SK-N-SH (cell line): ENCODE results near the gene IGLON5. TPM values are rescaled to one million over a fixed set of nuclear protein-coding genes. Genes with fewer than 3 reads are reported as not detected.

Experiments
- CTCF ChIA-PET: fragments of 300-600, 350-600 bp; formaldehyde crosslinking; extraction: SDS; loops from one replicate; lab custom pipeline; 2021; lab: Yijun Ruan, JAX
- POLR2A ChIA-PET: fragments of 350-600 bp; sonication (Branson Sonifier 250); formaldehyde crosslinking; extraction: SDS; loops from one replicate; lab custom pipeline; 2020; ENCODE audit warnings: antibody characterized with exemption, inconsistent platforms; lab: Yijun Ruan, JAX
- DNase-seq: peaks from one replicate; pipeline ENCODE4 v3.0.0; 2012
- H2AFZ ChIP-seq: fragments of 200-600 bp; sonication (generic); 2 replicates; pipeline ENCODE4 v1.8.1; 2016; ENCODE audit warnings: antibody characterized with exemption, mild to moderate bottlenecking, low read depth
- H3F3A ChIP-seq: fragments of 200-600 bp; sonication (generic); replicated peaks from 2 replicates; pipeline ENCODE3; 2016; ENCODE audit warnings: antibody characterized with exemption, mild to moderate bottlenecking; ENCODE audit not compliant: insufficient read depth
- H3K27ac ChIP-seq, 2 experiments: fragments of 200-500 bp in 1 of 2; fragments of 200-600 bp in 1 of 2; sonication (Bioruptor generic) in 1 of 2; sonication (generic), shearing (Covaris generic) in 1 of 2; 2 replicates each; pipeline versions ENCODE4 v1.5.1 to v1.6.1; 2014 to 2016; ENCODE audit warnings: low read depth in 2 of 2, inconsistent platforms in 1 of 2, low read length in 1 of 2, mild to moderate bottlenecking in 1 of 2, mixed read lengths in 1 of 2
- H3K27me3 ChIP-seq: fragments of 200-600 bp; sonication (generic), shearing (Covaris generic); 2 replicates; pipeline ENCODE4 v1.6.1; 2016; ENCODE audit warnings: mixed run types; ENCODE audit not compliant: insufficient read depth
- H3K36me3 ChIP-seq, 2 experiments: fragments of 200-500 bp in 1 of 2; fragments of 200-600 bp in 1 of 2; sonication (Bioruptor generic) in 1 of 2; sonication (generic) in 1 of 2; replicated peaks in 1 of 2; 2 replicates each; pipeline versions ENCODE3 to v1.5.1; 2014 to 2016; ENCODE audit warnings: low read length in 1 of 2, mild to moderate bottlenecking in 1 of 2; ENCODE audit not compliant: insufficient read depth in 2 of 2, control insufficient read depth in 1 of 2
- H3K4me1 ChIP-seq, 2 experiments: fragments of 200-500 bp in 1 of 2; fragments of 200-600 bp in 1 of 2; sonication (Bioruptor generic) in 1 of 2; sonication (generic), shearing (Covaris generic) in 1 of 2; 2 replicates each; pipeline versions ENCODE4 v1.5.1 to v1.6.1; 2014 to 2016; ENCODE audit warnings: low read depth in 1 of 2, low read length in 1 of 2, mixed run types in 1 of 2; ENCODE audit not compliant: insufficient read depth in 2 of 2, control insufficient read depth in 1 of 2
- H3K4me2 ChIP-seq: fragments of 200-600 bp; sonication (generic), shearing (Covaris generic); 2 replicates; pipeline ENCODE4 v1.6.1; 2017; ENCODE audit warnings: mixed run types
- H3K4me3 ChIP-seq, 2 experiments: fragments of 200-500 bp in 1 of 2; fragments of 200-600 bp in 1 of 2; sonication (Bioruptor generic) in 1 of 2; sonication (generic), shearing (Covaris generic) in 1 of 2; 2 replicates each; pipeline versions ENCODE4 v1.5.1 to v1.8.1; 2014 to 2016; ENCODE audit warnings: low read depth in 2 of 2, inconsistent platforms in 1 of 2, low read length in 1 of 2, mild to moderate bottlenecking in 1 of 2, mixed read lengths in 1 of 2, moderate library complexity in 1 of 2
- H3K79me2 ChIP-seq: fragments of 200-600 bp; sonication (generic); 2 replicates; pipeline ENCODE4 v1.8.1; 2017; ENCODE audit warnings: mild to moderate bottlenecking; ENCODE audit not compliant: insufficient read depth
- H3K9ac ChIP-seq: fragments of 200-600 bp; sonication (generic); 2 replicates; pipeline ENCODE4 v1.6.1; 2017; ENCODE audit warnings: mixed run types
- H3K9me2 ChIP-seq: fragments of 200-600 bp; sonication (generic); 2 replicates; pipeline ENCODE4 v1.6.1; 2017; ENCODE audit warnings: mixed run types
- H3K9me3 ChIP-seq: fragments of 200-600 bp; sonication (generic); 2 replicates; pipeline ENCODE4 v1.6.1; 2017; ENCODE audit warnings: mixed run types, mild to moderate bottlenecking, moderate library complexity
- H4K20me1 ChIP-seq: fragments of 200-600 bp; sonication (generic); 2 replicates; pipeline ENCODE4 v1.6.1; 2017; ENCODE audit warnings: mild to moderate bottlenecking, mixed run types; ENCODE audit not compliant: insufficient read depth
- CHD2 ChIP-seq: fragments of 150-350 bp; IDR thresholded peaks from 2 replicates; pipeline ENCODE4 v1.6.1; 2018; ENCODE audit warnings: low read length; ENCODE audit not compliant: partially characterized antibody
- ELF1 ChIP-seq: IDR thresholded peaks from 2 replicates; pipeline ENCODE4 v1.4.0; 2012
- EP300 ChIP-seq, 2 experiments: IDR thresholded peaks; 2 replicates each; pipeline versions ENCODE4 v1.4.0 to v1.6.1; 2012; ENCODE audit warnings: borderline replicate concordance in 1 of 2, low read depth in 1 of 2, low read length in 1 of 2
- EZH2phosphoT487 ChIP-seq: fragments of 200-600 bp; sonication (generic); IDR thresholded peaks from 2 replicates; pipeline ENCODE4 v1.6.1; 2017; ENCODE audit warnings: low read depth, mixed run types, mild to moderate bottlenecking, antibody characterized with exemption, moderate library complexity, borderline replicate concordance
- FOXM1 ChIP-seq: IDR thresholded peaks from 2 replicates; pipeline ENCODE4 v1.4.0; 2012; ENCODE audit warnings: low read depth, mild to moderate bottlenecking
- GABPA ChIP-seq: IDR thresholded peaks from 2 replicates; pipeline ENCODE4 v1.4.0; 2012; ENCODE audit warnings: low read depth, mild to moderate bottlenecking
- GATA2 ChIP-seq: sonication (generic); formaldehyde crosslinking; IDR thresholded peaks from 2 replicates; pipeline ENCODE4 v1.5.0; 2020; ENCODE audit warnings: mild to moderate bottlenecking, missing genetic modification reagents
- MEF2A ChIP-seq: IDR thresholded peaks from 2 replicates; pipeline ENCODE4 v1.4.0; 2012; ENCODE audit warnings: low read depth, borderline replicate concordance
- RAD21 ChIP-seq: IDR thresholded peaks from 2 replicates; pipeline ENCODE4 v1.6.1; 2012; ENCODE audit warnings: mild to moderate bottlenecking, low read length
- TAF1 ChIP-seq: IDR thresholded peaks from 2 replicates; pipeline ENCODE4 v1.6.1; 2012; ENCODE audit warnings: low read depth, mild to moderate bottlenecking, low read length, moderate library complexity, borderline replicate concordance
- TCF12 ChIP-seq: IDR thresholded peaks from 2 replicates; pipeline ENCODE4 v1.4.0; 2012
- TEAD4 ChIP-seq: IDR thresholded peaks from 2 replicates; pipeline ENCODE4 v1.4.0; 2012; ENCODE audit warnings: mild to moderate bottlenecking, borderline replicate concordance; ENCODE audit not compliant: insufficient read depth
- WGBS: methylation state at CpG from one replicate; pipeline ENCODE4 v1.1.6; 2017; ENCODE audit warnings: low lambda C conversion rate; 5-methylcytosine and 5-hydroxymethylcytosine counted together
- polyA plus RNA-seq, 3 experiments: library from polyadenylated mRNA; depleted of rRNA; stranded (reverse); fragments of >200 nt; gene quantifications; 2 replicates each; pipeline ENCODE4 v1.2.3, GENCODE V29; 2012
- TF ChIP-seq, protein P1 (sequence below): IDR thresholded peaks from 2 replicates; pipeline ENCODE4 v1.4.0; 2012; ENCODE audit warnings: low read depth

Gene IGLON5
- polyA plus RNA-seq, 1 of the 3 experiments (the other 2 are of a cell fraction) = 0.36 TPM

DNA sequence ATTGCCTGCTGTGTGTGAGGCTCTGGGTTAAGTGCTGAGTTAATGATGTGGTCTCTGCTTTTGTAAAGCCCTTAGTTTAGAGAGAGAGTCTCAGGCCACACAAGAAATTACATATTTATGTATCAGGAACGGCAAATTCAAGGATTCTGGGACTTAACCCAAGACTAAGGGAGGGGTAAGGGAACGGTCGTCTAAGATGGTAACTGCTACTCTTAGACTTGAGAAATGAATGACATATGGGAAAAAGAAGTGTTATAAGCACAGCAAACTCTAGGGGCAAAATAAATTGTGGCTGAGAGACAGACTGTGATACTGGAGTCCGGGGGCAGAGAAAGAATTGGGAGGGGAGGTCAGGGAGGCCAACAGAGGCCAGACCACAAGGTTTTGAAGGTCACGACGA, 20.3 kb downstream of the IGLON5 start:
- Histone ChIP-seq H3K27me3 (no peaks in the 10 kb centered on the region), H3K4me1 (no peaks in the 10 kb centered on the region), H3K4me2 (no peak overlapping the region), H3K79me2 (no peaks in the 10 kb centered on the region), H3K9me2 (no peaks in the 10 kb centered on the region), H3K36me3 (no peaks in the 10 kb centered on the region), H4K20me1 (no peaks in the 10 kb centered on the region), H3K9ac (no peak overlapping the region), H3F3A (no peaks in the 10 kb centered on the region), H3K4me3 (no peak overlapping the region), H3K27ac (no peak overlapping the region), H2AFZ (no peak overlapping the region), H3K9me3 (no peaks in the 10 kb centered on the region)
- DNase-seq = no peak
- no peak for TF ChIP-seq GATA2
- TF ChIP-seq, protein P1, sequence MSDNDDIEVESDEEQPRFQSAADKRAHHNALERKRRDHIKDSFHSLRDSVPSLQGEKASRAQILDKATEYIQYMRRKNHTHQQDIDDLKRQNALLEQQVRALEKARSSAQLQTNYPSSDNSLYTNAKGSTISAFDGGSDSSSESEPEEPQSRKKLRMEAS = no peak
- TF ChIP-seq ELF1 = no peak
- no peak for TF ChIP-seq RAD21
- TF ChIP-seq FOXM1 = no peak
- TF ChIP-seq EZH2phosphoT487 = no peak
- TF ChIP-seq MEF2A = no peak
- no peak for TF ChIP-seq TCF12
- TF ChIP-seq EP300 (IDR thresholded peaks at IDR 0.05; ENCODE audit: borderline replicate concordance in 1 of 2, low read depth in 1 of 2, low read length in 1 of 2) = no peak
- TF ChIP-seq TEAD4 = no peak
- CTCF ChIA-PET = no interaction called here
- POLR2A ChIA-PET = no interaction called here
- 66% methylated on average over 6 of the region's 6 CpGs for WGBS

DNA sequence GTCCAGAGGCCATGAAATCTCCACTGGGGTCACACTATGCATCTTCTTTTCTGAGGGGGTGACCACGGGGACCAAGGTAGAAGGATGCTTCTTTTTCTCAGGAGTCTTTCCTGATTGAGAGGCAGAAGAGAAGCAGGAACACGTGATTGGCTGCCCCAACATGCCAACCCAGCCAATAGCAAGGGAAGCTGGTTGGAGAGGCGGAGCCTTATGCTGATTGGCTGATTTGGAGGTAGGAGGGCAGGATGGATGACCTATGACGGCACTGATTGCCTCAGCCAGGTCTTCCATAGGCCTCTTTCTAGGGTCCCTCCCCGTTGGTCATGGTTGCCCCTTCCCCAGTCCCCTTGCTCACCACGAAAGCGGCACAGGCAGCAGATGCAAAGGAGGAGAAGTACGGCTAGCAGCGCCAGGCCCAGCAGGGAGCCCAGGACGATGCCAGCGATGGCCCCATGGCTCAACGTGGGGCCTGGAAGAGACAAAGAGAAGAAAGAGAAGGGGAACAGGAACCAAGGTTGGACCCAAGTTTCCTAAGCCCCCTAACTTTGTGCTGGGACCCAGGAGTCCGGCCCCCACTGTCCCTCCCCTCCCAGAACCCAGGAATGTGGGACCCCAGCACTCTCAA, 22.5 kb downstream of the IGLON5 start:
- Histone ChIP-seq H3F3A (no peaks in the 10 kb centered on the region), H3K4me3 (no peak overlapping the region), H3K4me1 (no peaks in the 10 kb centered on the region; a peak in 1 of 4 replicates), H3K9me3 (no peaks in the 10 kb centered on the region), H3K9ac (no peak overlapping the region), H2AFZ (no peak overlapping the region), H4K20me1 (no peaks in the 10 kb centered on the region), H3K79me2 (no peaks in the 10 kb centered on the region), H3K27me3 (no peaks in the 10 kb centered on the region), H3K27ac (no peak overlapping the region), H3K4me2 (no peak overlapping the region), H3K9me2 (no peaks in the 10 kb centered on the region), H3K36me3 (no peaks in the 10 kb centered on the region)
- WGBS = 67% methylated on average over 13 of the region's 13 CpGs
- ChIA-PET CTCF (no interaction called here), POLR2A (interaction anchor here (0.7 kb wide), 1 partner anchor 51 kb away, joined by 5 read pairs; no protein-coding TSS in a partner anchor)
- TF ChIP-seq GABPA (no peak), CHD2 (no peak), TCF12 (no peak), TAF1 (no peak)
- peak; percentile 58 for DNase-seq
